Cardiac fibroblast (primary cell): ENCODE data around the gene MED9.

ENCODE experiments used
- DNase-seq, 2 donors: peaks; one replicate each; pipeline versions ENCODE4 v3.0.0 to v3.0.0-alpha.2; 2010; ENCODE audit warnings: low read depth in 2 of 2
- H3K4me3 ChIP-seq, 2 donors: replicated peaks in 1 of 2; 1 replicate in 1 of 2; 2 replicates in 1 of 2; pipeline ENCODE4 v1.5.1; 2011; ENCODE audit warnings: low read depth in 2 of 2, low read length in 2 of 2, mild to moderate bottlenecking in 2 of 2, moderate library complexity in 1 of 2
- CTCF ChIP-seq: IDR thresholded peaks from one replicate; pipeline ENCODE4 v1.5.1; 2011; ENCODE audit warnings: low read depth, mild to moderate bottlenecking, low read length, inconsistent platforms

MED9 gene

GRCh38 chr17:17527534-17527933 lies 50.7 kb downstream of the MED9 start:
- TF ChIP-seq CTCF: no peak
- no peak overlapping the region for H3K4me3 ChIP-seq
- DNase-seq: no peak

- no peak overlapping the region for H3K4me3 ChIP-seq
- no peak for TF ChIP-seq CTCF
- no peak for DNase-seq
Measured at GRCh38 chr17:17527956-17528500, 51.2 kb downstream of the MED9 start.

GRCh38 chr17:17528696-17529652 lies 52.2 kb downstream of the MED9 start:
- no peak overlapping the region for H3K4me3 ChIP-seq
- DNase-seq: no peak
- no peak for TF ChIP-seq CTCF

GRCh38 chr17:17531156-17531555 lies 54.4 kb downstream of the MED9 start:
- H3K4me3 ChIP-seq: no peak overlapping the region
- no peak for TF ChIP-seq CTCF
- no peak for DNase-seq

- DNase-seq: no peak
- H3K4me3 ChIP-seq: no peak overlapping the region
- no peak for TF ChIP-seq CTCF
Measured at GRCh38 chr17:17532991-17533390, 56.2 kb downstream of the MED9 start.

GRCh38 chr17:17533901-17534441 lies 57.2 kb downstream of the MED9 start:
- H3K4me3 ChIP-seq: no peak overlapping the region
- no peak for DNase-seq
- TF ChIP-seq CTCF: no peak
